ENCODE results near the gene PPP1R9B.

DNA sequence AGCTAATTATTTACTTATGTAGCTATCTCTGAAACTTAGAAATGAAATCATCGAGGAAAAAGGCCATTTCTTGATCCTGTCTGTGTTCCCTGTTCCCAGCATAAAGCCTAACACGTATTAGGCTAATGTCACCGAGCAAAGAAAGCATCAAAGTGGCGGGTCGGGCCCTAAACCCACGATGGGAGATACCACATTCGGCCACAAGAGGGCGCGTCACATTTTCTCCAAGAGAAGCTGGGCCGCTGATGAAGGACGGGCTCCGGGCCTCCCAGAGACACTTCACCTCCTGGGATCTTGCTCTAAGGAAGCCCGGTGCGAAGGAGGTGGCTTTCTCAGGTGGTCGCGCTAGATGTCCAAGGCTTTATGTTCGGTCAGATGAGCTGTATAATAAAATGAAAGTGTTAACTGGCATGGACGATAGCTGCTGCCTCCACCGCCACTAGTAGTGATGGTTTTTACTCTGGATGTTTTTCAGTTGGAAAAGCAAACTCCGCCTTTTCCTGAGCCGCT, 56.2 kb downstream of the PPP1R9B start:
- TF ChIP-seq EZH2 (IDR thresholded peaks at IDR 0.05) (no peak), POLR2AphosphoS5 (IDR thresholded peaks at IDR 0.05; ENCODE audit: borderline replicate concordance, low read depth, low read length) (no peak), FOXP2 (optimal IDR thresholded peaks at IDR 0.05; ENCODE audit: control extremely low read depth, extremely low read length, insufficient read depth) (no peak)
